Neural progenitor cell (in vitro differentiated cells): ENCODE results near the gene STARD9. TPM values are rescaled to one million over a fixed set of nuclear protein-coding genes. Genes with fewer than 3 reads are reported as not detected.

Experiments used
- DNase-seq: peaks from one replicate; pipeline ENCODE4 v3.0.0-alpha.2; 2016; ENCODE audit warnings: low spot score
- H2AFZ ChIP-seq: fragments of 200-600 bp; sonication (generic); replicated peaks from 2 replicates; pipeline ENCODE4 v1.6.1; 2016; ENCODE audit warnings: antibody characterized with exemption
- H3F3A ChIP-seq: fragments of 200-600 bp; sonication (generic); 2 replicates; pipeline ENCODE4 v1.6.1; 2016; ENCODE audit warnings: antibody characterized with exemption, low read depth
- H3K27ac ChIP-seq: fragments of 200-600 bp; sonication (generic); 2 replicates; pipeline ENCODE4 v1.5.1; 2016; ENCODE audit warnings: mild to moderate bottlenecking
- H3K27me3 ChIP-seq: fragments of 200-600 bp; sonication (generic); 2 replicates; pipeline ENCODE4 v1.6.1; 2016; ENCODE audit warnings: mild to moderate bottlenecking, moderate library complexity
- H3K36me3 ChIP-seq: fragments of 200-600 bp; sonication (generic); 2 replicates; pipeline ENCODE4 v1.5.1; 2016
- H3K4me1 ChIP-seq: fragments of 200-600 bp; sonication (generic); 2 replicates; pipeline ENCODE4 v1.6.1; 2016; ENCODE audit warnings: mixed run types
- H3K4me2 ChIP-seq: fragments of 200-600 bp; sonication (generic); 2 replicates; pipeline ENCODE4 v1.6.1; 2016
- H3K4me3 ChIP-seq: fragments of 200-600 bp; sonication (generic); 2 replicates; pipeline ENCODE4 v1.5.1; 2016
- H3K79me2 ChIP-seq: fragments of 200-600 bp; sonication (generic); 2 replicates; pipeline ENCODE4 v1.6.1; 2016; ENCODE audit warnings: low read depth
- H3K9ac ChIP-seq: fragments of 200-600 bp; sonication (generic); 2 replicates; pipeline ENCODE4 v1.6.1; 2016
- H3K9me3 ChIP-seq: fragments of 200-600 bp; sonication (generic); 2 replicates; pipeline ENCODE4 v1.5.1; 2016; ENCODE audit warnings: low read depth
- H4K20me1 ChIP-seq: fragments of 200-600 bp; sonication (generic); 2 replicates; pipeline ENCODE4 v1.6.1; 2016; ENCODE audit warnings: low read depth
- H3K27ac Mint-ChIP-seq: 3 replicates; pipeline ENCODE4 v1.8.0; 2021; ENCODE audit warnings: mixed read lengths
- H3K27me3 Mint-ChIP-seq: 2 replicates; pipeline ENCODE4 v1.8.0; 2022; ENCODE audit warnings: low read depth, mild to moderate bottlenecking, inconsistent platforms, moderate library complexity, mixed read lengths; ENCODE audit not compliant: insufficient read depth
- H3K36me3 Mint-ChIP-seq: 3 replicates; pipeline ENCODE4 v1.8.0; 2021; ENCODE audit warnings: mixed read lengths
- H3K4me1 Mint-ChIP-seq: 3 replicates; pipeline ENCODE4 v1.8.0; 2021; ENCODE audit warnings: mixed read lengths
- H3K4me3 Mint-ChIP-seq: 3 replicates; pipeline ENCODE4 v1.8.0; 2021; ENCODE audit warnings: mild to moderate bottlenecking, moderate library complexity, mixed read lengths
- H3K9me3 Mint-ChIP-seq: 3 replicates; pipeline ENCODE4 v1.8.0; 2020; ENCODE audit warnings: mixed read lengths
- EZH2 ChIP-seq: fragments of 200-600 bp; sonication (generic); IDR thresholded peaks from 2 replicates; pipeline ENCODE4 v1.6.1; 2017; ENCODE audit warnings: antibody characterized with exemption, mild to moderate bottlenecking, moderate library complexity
- EZH2phosphoT487 ChIP-seq: fragments of 200-600 bp; sonication (generic); IDR thresholded peaks from 2 replicates; pipeline ENCODE4 v1.6.1; 2017; ENCODE audit warnings: antibody characterized with exemption
- total RNA-seq: library from RNA; depleted of rRNA; stranded (reverse); fragments of >200 nt; gene quantifications from 2 replicates; pipeline ENCODE4 v1.2.3, GENCODE V29; 2015; ENCODE audit warnings: low replicate concordance
- TF ChIP-seq, protein P1 (sequence below): fragments of 200-600 bp; sonication (generic); IDR thresholded peaks from 2 replicates; pipeline ENCODE4 v1.5.1; 2017; ENCODE audit warnings: antibody characterized with exemption, mild to moderate bottlenecking

STARD9 gene
- total RNA-seq, 1 donor from 2014 or later = 11.9 TPM

DNA sequence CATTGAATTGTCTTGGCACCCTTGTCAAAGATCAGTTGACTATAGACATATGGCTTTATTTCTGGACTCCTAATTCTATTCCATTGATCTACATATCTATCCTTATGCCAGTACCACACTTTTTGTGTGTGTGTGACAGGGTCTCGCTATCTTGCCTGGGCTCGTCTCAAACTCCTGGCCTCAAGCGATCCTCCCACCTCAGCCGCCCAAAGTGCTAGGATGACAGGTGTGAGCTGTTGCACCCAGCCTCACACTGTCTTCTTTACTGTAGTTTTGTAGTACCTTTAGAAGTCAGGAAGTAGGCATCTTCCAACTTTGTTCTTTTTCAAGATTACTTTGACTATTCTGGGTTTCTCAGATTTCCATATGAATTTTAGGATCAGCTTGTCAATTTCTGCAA lies 137.2 kb downstream of the STARD9 start:
- Mint-ChIP-seq H3K27me3 (no peaks in the 10 kb centered on the region), H3K4me3 (no peak overlapping the region), H3K9me3 (no peaks in the 10 kb centered on the region), H3K27ac (no peak overlapping the region), H3K4me1 (no peaks in the 10 kb centered on the region), H3K36me3 (peaks cover 1% of the 10 kb centered on the region)
- no peaks in the 10 kb centered on the region for H3K9me3 ChIP-seq
- no peak overlapping the region for H3K27ac ChIP-seq
- H3K4me3 ChIP-seq = no peak overlapping the region
- no peaks in the 10 kb centered on the region for H3F3A ChIP-seq
- no peaks in the 10 kb centered on the region for H3K4me1 ChIP-seq
- H2AFZ ChIP-seq = no peak overlapping the region
- H3K36me3 ChIP-seq = no peaks in the 10 kb centered on the region
- H3K9ac ChIP-seq = no peak overlapping the region
- TF ChIP-seq, protein P1, sequence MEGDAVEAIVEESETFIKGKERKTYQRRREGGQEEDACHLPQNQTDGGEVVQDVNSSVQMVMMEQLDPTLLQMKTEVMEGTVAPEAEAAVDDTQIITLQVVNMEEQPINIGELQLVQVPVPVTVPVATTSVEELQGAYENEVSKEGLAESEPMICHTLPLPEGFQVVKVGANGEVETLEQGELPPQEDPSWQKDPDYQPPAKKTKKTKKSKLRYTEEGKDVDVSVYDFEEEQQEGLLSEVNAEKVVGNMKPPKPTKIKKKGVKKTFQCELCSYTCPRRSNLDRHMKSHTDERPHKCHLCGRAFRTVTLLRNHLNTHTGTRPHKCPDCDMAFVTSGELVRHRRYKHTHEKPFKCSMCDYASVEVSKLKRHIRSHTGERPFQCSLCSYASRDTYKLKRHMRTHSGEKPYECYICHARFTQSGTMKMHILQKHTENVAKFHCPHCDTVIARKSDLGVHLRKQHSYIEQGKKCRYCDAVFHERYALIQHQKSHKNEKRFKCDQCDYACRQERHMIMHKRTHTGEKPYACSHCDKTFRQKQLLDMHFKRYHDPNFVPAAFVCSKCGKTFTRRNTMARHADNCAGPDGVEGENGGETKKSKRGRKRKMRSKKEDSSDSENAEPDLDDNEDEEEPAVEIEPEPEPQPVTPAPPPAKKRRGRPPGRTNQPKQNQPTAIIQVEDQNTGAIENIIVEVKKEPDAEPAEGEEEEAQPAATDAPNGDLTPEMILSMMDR = no peak
- TF ChIP-seq EZH2phosphoT487 (no peak), EZH2 (no peak)
- no peaks in the 10 kb centered on the region for H3K27me3 ChIP-seq
- DNase-seq = no peak
- H3K4me2 ChIP-seq = no peak overlapping the region
- no peaks in the 10 kb centered on the region for H3K79me2 ChIP-seq
- no peaks in the 10 kb centered on the region for H4K20me1 ChIP-seq

DNA sequence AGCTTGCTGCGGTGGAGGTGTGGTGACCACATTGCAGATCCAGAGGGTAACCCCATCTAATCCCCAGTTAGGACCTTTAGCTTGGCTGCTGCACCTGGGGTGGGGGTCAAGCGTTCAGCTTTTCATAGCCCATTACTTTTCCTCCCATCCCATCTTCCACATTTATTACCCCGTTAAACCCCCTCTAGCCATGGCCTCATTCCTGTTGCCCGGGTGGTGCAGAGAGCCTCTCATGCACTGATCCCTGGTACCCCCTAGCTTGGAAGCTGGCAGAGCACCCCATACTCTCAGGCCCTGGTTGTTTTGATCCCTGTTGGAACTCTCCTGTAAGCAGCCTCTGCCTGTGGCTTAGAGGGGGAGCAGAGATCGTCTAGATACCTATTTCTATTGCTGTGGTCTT lies 140.7 kb downstream of the STARD9 start:
- H3K36me3 Mint-ChIP-seq = peaks cover 6% of the 10 kb centered on the region
- no peak overlapping the region for H3K27ac Mint-ChIP-seq
- H3K9me3 ChIP-seq = no peaks in the 10 kb centered on the region

DNA sequence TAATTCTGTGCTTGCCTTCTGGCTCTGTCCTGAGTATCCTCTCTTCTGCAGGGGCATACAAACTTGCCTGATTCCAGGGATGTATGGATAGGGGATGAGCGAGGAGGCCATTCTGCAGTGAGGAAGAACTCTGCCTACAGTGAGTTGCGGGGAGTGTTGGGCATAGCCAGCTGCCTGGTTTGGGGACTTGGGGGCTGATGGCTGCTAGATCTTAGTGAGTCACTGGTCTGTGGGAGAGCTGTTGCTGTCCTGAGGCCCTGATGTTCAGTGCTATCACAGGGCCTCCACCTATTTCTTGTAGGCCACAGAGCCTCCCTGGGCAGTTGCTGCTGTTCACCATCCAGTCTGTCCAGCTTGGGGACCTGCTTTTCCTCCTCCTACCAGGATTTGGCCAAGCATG lies 141.2 kb downstream of the STARD9 start:
- H3K9ac ChIP-seq = no peak overlapping the region
- H3K4me2 ChIP-seq = no peak overlapping the region
- H3K9me3 Mint-ChIP-seq = no peaks in the 10 kb centered on the region
- H3F3A ChIP-seq = no peaks in the 10 kb centered on the region
- H3K9me3 ChIP-seq = no peaks in the 10 kb centered on the region
- no peak overlapping the region for H3K4me3 Mint-ChIP-seq
- H3K79me2 ChIP-seq = no peaks in the 10 kb centered on the region
- no peak for TF ChIP-seq EZH2
- TF ChIP-seq, protein P1 = no peak
- no peak for TF ChIP-seq EZH2phosphoT487
- no peak overlapping the region for H3K27ac Mint-ChIP-seq
- H3K4me1 ChIP-seq = no peaks in the 10 kb centered on the region
- no peak overlapping the region for H3K27ac ChIP-seq
- H3K27me3 ChIP-seq = no peaks in the 10 kb centered on the region
- no peak for DNase-seq
- no peak overlapping the region for H3K4me3 ChIP-seq
- peaks cover 6% of the 10 kb centered on the region for H3K36me3 Mint-ChIP-seq
- no peaks in the 10 kb centered on the region for H3K36me3 ChIP-seq
- H2AFZ ChIP-seq = no peak overlapping the region
- no peaks in the 10 kb centered on the region for H4K20me1 ChIP-seq
- H3K4me1 Mint-ChIP-seq = no peaks in the 10 kb centered on the region
- H3K27me3 Mint-ChIP-seq = no peaks in the 10 kb centered on the region

More for the DNA sequence above, 140.7 kb downstream of the STARD9 start:
- no peaks in the 10 kb centered on the region for H3K9me3 Mint-ChIP-seq
- no peaks in the 10 kb centered on the region for H3F3A ChIP-seq
- no peaks in the 10 kb centered on the region for H3K4me1 Mint-ChIP-seq
- no peak overlapping the region for H3K4me3 ChIP-seq
- no peak overlapping the region for H3K4me3 Mint-ChIP-seq
- TF ChIP-seq, protein P1 = no peak
- TF ChIP-seq EZH2 (no peak), EZH2phosphoT487 (no peak)
- no peak for DNase-seq
- H3K27me3 ChIP-seq = no peaks in the 10 kb centered on the region
- H3K9ac ChIP-seq = no peak overlapping the region
- no peak overlapping the region for H3K4me2 ChIP-seq
- H3K79me2 ChIP-seq = no peaks in the 10 kb centered on the region
- no peak overlapping the region for H2AFZ ChIP-seq
- no peaks in the 10 kb centered on the region for H4K20me1 ChIP-seq
- no peaks in the 10 kb centered on the region for H3K4me1 ChIP-seq
- H3K27me3 Mint-ChIP-seq = no peaks in the 10 kb centered on the region
- no peak overlapping the region for H3K27ac ChIP-seq
- H3K36me3 ChIP-seq = no peaks in the 10 kb centered on the region
